Measurements from ENCODE around the gene NRF1.
"Not testable (repeated sequence)": the region's sequence is repeated elsewhere in the genome, so short reads cannot be mapped to it uniquely, and the experiment has no call there.

DNA sequence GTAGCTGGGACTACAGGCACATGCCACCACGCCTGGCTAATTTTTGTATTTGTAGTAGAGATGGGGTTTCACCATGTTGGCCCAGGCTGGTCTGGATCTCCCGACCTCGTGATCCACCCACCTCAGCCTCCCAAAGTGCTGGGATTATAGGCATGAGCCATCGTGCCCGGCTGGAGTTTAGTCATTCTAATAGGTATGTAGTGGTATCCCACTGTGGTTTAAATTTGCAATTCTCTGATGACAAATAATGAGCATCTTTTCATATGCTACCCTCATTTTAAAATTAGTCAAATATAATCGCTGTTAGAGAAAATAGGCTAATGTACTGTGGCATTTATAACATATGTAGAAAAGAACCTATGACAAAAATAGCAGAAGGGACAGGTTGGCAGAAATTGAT, 15.1 kb upstream of the NRF1 start:
- TF ChIP-seq, protein P1, sequence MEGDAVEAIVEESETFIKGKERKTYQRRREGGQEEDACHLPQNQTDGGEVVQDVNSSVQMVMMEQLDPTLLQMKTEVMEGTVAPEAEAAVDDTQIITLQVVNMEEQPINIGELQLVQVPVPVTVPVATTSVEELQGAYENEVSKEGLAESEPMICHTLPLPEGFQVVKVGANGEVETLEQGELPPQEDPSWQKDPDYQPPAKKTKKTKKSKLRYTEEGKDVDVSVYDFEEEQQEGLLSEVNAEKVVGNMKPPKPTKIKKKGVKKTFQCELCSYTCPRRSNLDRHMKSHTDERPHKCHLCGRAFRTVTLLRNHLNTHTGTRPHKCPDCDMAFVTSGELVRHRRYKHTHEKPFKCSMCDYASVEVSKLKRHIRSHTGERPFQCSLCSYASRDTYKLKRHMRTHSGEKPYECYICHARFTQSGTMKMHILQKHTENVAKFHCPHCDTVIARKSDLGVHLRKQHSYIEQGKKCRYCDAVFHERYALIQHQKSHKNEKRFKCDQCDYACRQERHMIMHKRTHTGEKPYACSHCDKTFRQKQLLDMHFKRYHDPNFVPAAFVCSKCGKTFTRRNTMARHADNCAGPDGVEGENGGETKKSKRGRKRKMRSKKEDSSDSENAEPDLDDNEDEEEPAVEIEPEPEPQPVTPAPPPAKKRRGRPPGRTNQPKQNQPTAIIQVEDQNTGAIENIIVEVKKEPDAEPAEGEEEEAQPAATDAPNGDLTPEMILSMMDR (IDR thresholded peaks at IDR 0.05), result not testable (repeated sequence)
- TF ChIP-seq POLR2A, EP300 (IDR thresholded peaks at IDR 0.05): not testable (repeated sequence)

All from ovary (tissue), 3 donors.